Smooth muscle cell of bladder (primary cell): ENCODE measurements around the gene KDM2B. TPM values are rescaled to one million over a fixed set of nuclear protein-coding genes. Genes with fewer than 3 reads are reported as not detected.

Experiments
- total RNA-seq: library from RNA; depleted of rRNA; stranded (reverse); fragments of >200 nt; gene quantifications from 2 replicates; pipeline ENCODE4 v1.2.3, GENCODE V29; 2014

KDM2B gene
- total RNA-seq: 16.9 and 22.2 TPM in 2 replicates

DNA sequence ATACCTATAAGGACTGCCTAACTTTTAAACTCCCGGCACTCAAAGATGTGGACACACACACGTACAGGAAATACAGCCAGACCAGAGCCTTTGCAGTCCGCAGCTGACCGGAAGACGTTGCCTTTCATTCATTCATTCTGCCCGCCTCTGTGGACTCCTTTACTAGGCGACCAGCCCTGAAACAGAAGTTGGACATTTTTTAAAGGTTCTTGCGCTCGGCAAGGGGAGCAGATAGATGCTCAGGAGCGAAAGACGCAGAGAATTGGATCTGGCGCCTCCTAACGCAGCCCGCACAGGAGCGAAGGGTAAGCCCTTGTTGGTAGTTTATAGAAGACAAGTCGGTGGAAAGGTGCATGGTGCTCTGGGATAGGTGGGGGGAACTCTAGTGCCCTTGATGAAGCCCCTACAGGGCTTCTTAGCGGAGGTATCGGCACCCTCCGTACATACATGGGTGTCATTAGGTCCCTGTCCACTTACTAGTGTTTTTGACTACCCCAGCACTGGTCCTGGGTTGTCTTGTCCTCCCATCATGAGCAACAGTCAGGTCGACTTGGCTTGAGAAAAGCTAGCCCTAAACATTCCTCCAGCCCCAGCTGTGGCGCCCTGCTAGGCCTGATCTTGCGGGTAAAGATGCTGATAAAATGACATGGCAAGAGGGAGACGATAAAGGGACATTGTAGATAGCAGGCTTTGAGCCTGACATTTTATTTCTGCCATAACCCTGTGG is at the start of gene KDM2B:
TSS of gene KDM2B (minus strand) at position 65 of the 727 bp plus-strand sequence. CDS start 112 bp downstream, outside the sequence.

DNA sequence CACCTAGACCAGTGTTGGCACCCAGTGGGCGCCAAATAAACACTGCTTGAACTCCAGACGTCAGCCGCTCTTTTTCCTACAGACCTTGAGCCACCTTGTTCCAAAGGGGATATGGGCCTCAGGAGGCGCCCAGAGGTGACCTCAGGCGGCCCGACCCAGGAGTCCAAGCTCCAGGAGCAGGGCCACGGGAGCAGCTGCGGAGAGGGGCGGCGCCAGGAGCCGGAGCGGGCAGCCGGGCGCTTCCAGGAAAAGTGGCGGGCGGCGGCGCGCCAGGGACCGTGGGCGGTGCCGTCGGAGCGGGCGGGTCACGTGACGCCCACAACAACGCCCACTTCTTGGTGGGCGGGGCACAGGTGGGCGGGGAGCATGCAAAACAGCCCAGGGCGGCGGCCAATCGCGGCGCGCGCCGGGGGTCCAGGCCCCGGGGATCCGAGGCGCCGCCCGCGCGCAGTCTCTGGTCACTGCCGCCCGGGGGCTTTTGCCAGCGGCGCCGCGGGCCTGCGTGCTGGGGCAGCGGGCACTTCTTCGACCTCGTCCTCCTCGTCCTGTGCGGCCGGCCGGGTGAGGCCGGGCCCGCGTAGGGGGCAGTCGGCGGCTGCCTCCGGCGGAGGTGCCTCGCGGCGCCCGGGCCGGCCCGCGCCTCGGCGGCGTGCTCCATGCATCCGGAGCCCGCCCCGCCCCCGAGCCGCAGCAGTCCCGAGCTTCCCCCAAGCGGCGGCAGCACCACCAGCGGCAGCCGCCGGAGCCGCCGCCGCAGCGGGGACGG is 45.4 kb upstream of the KDM2B start, which contains the start of gene ORAI1:
TSS of gene ORAI1 (plus strand) at position 444 of the 766 bp plus-strand sequence.

GRCh38 chr12:121399391-121400331 is 181.2 kb downstream of the KDM2B start, which contains the start of gene RNF34:
Gene RNF34, plus strand, starts transcription at chr12:121400118. Its CDS starts 95 bp downstream, at chr12:121400213.

Other genes starting within 250 kb of the KDM2B start
- 113 and 126 TPM in 2 replicates for gene ANAPC5, start 228.6 kb downstream of the KDM2B start, total RNA-seq
- gene RNF34, start 180.9 kb downstream of the KDM2B start, total RNA-seq: 69.5 and 93.7 TPM in 2 replicates
- 4.1 and 4.6 TPM in 2 replicates for gene ORAI1, start 45.5 kb upstream of the KDM2B start, total RNA-seq
- 0.57 and 0.65 TPM in 2 replicates for gene MORN3, start 88.6 kb upstream of the KDM2B start, total RNA-seq
- 6.8 and 10.9 TPM in 2 replicates for gene TMEM120B, start 131.7 kb upstream of the KDM2B start, total RNA-seq
- 4.3 and 4.4 TPM in 2 replicates for gene RHOF, start 212.7 kb upstream of the KDM2B start, total RNA-seq
- 1.7 and 2.3 TPM in 2 replicates for gene SETD1B, start 223.0 kb upstream of the KDM2B start, total RNA-seq